ENCODE measurements around the gene CRYL1.

CRYL1 gene

DNA sequence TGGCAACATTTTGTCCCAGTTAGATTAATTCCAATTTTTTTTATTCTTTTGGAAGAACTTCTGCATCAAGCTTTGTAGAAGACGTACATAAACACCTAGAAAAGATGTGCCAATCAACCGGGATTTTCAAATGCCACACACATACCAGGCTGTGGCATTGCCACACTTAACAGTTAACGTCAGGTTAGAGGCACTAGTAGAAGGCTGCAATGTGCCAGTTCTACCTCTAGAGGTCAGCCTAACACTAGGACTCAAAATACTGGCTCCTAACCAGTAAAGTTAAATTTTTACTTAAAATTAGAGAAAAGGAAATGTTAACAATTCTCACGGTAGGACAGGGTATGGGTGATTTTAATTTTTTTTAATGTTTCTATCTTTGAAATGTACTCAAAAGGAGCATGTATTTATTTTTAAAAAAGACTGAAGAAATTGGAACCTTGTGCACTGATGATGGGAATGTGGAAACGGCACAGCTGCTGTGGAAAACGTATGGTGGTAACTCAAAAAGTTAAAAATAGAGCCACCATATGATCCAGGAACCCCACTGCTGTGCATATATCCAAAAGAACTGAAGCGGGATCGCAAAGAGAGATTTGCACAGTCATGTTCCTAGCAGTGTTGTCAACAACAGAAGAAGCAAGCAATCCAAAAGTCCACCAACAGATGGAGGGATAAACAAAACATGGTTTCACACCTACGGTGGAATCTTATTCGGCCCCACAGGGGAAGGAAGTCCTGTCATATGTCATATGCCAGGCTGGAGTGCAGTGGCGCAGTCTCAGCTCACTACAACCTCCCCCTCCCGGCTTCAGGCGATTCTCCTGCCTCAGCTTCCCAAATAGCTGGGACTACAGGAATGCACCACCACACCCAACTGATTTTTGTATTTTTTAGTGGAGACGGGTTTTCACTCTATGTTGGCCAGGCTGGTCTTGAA, 30.3 kb downstream of the CRYL1 start:
- DNase-seq (ENCODE audit: extremely low read depth in 1 of 2, low read depth in 1 of 2), result no peak

DNA sequence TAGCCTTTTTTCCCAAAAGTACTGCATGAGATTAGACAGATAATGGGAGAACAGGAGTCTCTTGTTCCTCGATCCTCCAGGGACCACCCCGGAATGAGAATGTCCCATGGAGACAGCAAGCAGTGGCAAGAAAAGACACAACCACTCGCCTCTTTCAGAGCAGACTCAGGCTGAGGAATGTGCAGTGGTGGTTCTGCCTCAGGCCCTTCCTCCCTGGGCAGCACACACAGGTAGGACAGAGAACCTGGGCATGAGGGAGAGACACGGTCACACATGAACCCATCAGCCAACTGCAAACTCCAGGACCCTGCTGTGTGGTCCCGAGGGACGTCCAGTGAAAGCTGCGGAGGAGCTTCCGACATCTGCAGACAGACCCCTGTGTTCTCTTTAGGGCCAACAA, 31.0 kb downstream of the CRYL1 start:
- DNase-seq (ENCODE audit: extremely low read depth in 1 of 2, low read depth in 1 of 2), result no peak

DNA sequence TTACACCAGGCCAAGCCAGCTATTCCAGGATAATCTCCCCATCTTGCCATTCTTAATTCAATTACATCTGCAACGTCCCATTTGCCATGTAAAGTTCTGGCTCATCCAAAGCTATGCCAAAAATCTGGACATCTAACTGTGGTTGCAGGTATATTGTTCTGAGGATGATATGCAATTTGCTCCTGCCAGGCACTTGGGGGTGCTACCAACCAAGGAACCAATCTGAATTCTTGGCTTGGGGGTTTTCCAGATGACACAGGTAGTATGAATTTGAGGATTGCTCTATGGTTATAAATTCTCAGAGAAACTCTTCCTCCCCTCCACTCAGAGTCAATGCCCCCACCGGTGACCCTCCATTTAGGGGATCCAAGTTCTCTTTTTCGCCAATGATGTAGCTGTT, 33.0 kb downstream of the CRYL1 start:
- peak in 1 of 2 donors; percentile 45 for DNase-seq (ENCODE audit: extremely low read depth in 1 of 2, low read depth in 1 of 2)

DNA sequence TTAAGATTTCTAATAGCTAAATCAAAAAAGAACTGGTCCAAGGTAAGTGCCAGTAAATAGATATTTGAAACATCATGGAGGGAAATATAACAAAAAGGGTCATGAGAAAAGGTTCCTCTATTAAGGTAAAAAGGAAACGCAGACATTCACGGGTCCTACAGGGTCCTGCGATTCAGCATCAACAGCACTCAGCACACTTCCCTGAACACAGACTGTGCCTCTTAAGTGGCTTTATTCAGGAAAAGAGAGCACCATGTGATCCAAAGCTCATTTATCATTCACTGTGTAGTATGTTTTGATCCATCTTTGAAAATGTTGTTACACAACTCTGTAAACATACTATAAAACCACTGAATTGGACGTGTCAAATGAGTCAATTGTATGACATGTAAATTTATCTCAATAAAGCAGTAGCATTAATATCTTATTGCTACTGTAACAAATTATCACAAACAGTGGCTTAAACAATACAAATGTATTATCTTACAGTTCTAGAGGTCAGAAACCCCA, 33.7 kb downstream of the CRYL1 start:
- DNase-seq (ENCODE audit: extremely low read depth in 1 of 2, low read depth in 1 of 2), result no peak

DNA sequence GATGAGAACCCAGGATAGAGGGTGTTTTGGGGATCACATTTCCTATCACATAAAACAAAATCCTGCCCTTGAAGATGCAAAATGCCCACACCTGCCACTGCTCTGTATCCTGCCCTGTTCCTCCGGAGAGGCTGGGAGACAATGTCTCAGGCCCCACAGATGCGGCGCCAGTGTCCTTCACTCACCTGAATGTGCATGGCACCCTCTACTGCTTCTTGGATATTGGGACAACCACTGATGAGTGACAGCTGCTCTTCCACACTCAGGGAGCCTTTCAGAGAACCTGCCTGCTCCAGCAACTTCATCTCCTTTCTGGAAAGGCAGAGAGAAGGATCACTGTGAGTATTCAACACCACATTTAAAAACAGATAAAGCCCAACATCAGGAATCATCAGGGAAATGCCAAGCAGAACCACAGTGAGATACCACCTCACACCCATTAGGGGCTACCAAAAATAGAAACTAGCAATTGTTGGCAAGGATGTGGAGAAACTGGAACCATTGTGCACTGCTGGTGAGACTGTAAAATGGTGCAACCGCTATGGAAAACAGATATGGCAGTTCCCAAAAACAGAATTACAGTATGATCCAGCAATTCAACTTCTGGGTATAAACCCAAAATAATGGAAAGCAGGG, 36.4 kb downstream of the CRYL1 start:
- no peak for DNase-seq (ENCODE audit: extremely low read depth in 1 of 2, low read depth in 1 of 2)

DNA sequence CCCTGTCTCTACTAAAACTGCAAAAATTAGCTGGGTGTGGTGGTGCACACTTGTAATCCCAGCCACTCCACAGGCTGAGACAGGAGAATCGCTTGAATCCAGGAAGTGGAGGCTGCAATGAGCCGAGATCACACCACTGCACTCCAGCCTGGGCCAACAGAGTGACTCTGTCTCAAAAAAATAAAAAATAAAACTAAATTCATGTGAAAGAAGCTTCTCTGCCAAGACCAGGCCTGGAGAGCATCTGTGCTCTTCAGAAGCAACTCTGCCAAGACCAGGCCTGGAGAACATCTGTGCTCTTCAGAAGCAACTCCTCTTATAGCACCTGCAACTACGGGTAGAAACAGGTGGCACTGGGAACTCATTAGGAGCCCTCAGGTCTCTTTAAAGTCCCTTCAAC, 37.7 kb downstream of the CRYL1 start:
- no peak for DNase-seq (ENCODE audit: extremely low read depth in 1 of 2, low read depth in 1 of 2)

DNA sequence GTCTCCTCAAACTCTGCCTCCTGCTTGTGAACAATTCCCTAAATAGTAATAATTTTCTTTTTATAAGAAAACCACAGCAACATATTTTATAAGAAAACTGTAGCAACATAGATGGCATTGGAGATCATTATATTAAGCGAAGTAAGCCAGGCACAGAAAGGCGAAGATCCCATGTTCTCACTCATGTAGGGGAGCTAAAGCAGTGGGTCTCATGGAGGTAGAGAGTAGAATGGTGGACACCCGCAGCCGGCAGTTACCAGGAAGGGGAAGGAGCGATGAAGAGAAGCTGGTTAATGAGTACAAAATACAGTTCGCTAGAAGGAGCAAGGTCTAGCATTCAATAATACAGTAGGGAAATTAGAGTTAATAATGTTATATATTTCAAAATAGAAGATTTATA, 42.9 kb downstream of the CRYL1 start:
- no peak for DNase-seq (ENCODE audit: extremely low read depth in 1 of 2, low read depth in 1 of 2)

DNA sequence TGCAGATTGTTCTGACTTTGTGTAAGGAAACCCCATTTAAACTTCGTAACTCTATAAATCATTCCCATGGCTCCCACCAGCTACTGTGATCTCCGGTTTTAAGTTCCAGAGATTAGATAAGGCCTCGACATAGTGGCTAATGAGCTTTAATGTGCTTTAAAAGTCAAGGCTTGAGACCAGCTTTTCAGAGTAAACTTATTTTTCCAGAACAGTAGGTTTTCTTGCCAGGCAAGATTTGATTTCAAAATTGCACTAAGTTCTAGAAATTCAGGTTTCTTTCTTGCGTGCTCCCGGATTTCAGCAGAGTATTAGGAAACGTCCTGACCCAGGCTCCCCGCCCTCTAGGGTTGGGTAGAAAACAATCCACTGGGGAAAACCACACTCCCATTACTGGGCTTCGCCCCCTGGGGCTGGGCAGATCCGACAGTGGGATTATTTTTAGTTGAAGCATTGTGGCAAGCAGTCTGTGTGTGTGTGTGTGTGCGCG, 43.3 kb downstream of the CRYL1 start:
- no peak for DNase-seq (ENCODE audit: extremely low read depth in 1 of 2, low read depth in 1 of 2)

DNA sequence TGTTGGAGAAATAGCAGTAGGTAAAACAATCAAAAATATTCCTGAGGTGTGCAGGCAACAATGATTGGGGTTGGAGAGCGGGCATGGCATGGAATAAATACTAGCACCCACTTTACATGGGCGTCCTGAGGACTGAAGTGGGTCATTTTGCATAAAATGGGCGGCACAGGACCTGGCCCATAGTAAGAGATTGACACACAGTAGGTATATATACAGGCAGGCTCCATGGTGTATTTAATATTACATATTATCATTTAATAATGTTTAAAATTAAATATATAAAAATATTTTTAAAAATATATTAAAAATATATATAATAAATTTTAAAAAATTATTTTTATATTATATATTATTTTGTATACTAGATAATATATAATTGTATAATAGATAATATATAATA, 48.3 kb downstream of the CRYL1 start:
- DNase-seq (ENCODE audit: extremely low read depth in 1 of 2, low read depth in 1 of 2), result no peak

DNA sequence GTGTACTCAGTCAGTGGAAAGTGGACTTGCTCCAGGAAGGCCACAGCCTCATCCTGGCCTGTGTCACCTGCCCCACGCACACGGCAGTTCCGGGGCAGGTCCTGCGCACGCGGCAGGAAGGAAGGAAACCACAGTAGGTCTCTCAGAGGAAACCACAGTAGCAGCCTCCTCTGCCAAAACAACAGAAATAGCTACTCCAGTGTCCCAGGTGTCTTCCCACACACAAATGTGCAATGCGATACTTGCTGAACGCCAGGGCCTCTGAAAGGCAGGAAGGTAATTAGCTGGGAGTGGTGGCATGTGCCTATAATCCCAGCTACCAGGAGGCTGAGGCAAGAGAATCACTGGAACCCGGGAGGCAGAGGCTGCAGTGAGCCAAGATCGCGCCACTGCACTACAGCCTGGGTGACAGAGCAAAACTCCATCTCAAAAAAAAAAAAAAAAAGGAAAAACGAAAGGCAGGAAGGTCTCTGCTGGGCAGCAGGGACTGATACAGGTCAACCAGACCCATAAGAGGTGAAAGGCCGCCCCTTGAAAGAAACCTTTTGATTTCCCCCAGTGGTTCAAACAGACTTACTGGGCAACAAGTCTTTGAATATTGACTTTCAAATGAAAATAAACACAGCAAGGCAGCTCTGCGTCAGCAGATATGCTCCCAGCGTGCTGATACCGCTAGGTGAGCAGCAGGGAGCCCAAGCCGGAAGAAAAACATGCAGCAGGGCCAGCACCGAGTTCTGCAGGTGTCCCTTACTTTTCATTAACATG, 49.5 kb downstream of the CRYL1 start:
- DNase-seq (ENCODE audit: extremely low read depth in 1 of 2, low read depth in 1 of 2), result peak; percentile 25 to 59

DNA sequence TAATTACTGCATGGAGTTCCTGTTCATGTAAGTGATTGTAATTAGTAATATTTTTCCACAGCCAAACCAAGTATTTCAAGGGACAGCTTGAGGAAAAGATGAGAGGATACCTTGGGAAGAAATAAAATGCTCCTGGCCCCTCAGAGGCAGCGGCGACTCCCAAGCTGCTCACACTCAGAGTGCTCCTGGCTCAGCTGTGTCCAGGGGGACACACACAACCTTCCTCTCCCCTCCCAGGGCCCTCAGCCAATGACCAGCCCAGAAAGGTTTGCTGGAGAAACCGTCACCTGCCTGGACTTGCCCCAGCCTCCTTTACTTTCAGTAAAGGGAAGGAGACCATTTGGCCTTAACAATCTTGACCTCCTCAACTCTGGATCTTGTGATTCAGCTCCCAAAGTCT, 51.1 kb downstream of the CRYL1 start:
- no peak for DNase-seq (ENCODE audit: extremely low read depth in 1 of 2, low read depth in 1 of 2)

DNA sequence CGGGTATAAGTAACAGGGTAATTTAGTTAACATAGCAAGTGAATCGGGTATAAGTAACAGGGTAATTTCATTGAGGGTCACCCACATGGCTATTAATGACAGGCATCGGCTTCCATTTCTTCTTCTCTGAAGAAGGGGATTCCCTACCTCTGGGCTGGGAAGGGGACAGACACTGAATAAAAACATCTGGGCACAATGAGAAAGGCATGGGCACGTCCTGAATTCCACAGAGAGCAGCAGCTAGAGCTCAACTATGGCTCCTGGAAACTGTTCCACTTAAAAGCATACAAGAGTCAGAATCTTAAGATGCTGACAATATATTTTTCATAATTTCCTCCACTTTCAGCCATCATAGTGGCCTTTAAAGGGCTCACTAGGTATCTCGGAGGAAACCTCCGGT, 51.8 kb downstream of the CRYL1 start:
- DNase-seq (ENCODE audit: extremely low read depth in 1 of 2, low read depth in 1 of 2), result no peak

DNA sequence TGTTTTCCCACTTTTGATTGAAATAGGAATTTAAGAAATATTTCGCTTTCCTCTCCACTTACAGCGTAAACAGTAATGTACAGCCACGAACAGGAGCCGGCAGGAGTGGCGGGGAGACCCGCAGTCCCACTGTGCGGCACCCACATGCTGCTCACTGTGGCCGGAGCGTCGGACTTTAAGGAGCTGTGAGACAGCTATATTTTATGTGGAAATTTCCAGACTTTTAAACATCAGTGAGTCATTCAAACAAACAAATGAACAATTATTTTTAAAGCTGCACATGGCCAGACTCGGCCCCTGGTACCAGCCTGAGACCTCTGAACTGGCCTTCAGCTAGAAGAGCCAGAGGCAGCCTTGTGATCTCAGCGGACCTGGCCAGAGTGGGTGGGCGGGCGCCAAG, 52.5 kb downstream of the CRYL1 start:
- no peak for DNase-seq (ENCODE audit: extremely low read depth in 1 of 2, low read depth in 1 of 2)

DNA sequence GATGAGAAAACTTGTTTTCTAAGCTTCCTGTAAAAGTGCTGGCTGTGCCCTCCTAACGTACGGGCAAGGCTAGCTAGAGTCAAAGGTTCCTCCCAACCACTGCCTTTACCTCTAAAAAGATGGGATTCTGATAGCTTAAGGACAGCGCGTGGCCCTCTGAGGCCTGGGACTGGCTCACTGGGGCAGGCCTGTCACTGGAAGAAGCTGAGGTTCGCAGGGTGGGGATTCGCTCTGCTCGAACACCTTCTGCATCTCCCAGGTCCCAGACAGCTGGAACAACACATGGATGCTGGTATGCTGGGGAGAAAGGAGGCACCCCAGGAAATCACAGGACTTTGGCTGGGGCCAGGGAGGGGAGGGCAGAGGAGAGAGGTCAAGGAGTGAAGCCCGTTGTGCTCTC, 53.1 kb downstream of the CRYL1 start:
- DNase-seq (ENCODE audit: extremely low read depth in 1 of 2, low read depth in 1 of 2), result no peak

DNA sequence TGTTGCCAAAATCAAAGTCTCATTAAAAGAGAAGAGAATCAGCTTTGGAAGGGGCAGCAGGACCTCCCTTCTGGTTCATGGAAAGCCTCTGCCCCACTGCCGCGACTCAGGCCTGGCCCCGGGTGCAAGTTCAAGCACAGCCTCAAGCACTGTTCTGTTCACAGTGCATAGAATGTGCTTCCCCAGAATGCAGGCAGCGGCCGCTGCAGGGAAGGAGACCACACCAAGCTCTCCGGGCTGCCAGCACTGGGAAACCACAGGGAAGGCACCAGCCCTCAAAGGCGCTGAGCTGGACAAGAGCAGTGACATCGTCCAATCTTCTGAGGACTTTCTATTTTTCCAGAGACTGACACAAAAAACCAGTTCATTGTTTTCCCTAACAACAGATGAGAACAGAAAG, 55.5 kb downstream of the CRYL1 start:
- no peak for DNase-seq (ENCODE audit: extremely low read depth in 1 of 2, low read depth in 1 of 2)

DNA sequence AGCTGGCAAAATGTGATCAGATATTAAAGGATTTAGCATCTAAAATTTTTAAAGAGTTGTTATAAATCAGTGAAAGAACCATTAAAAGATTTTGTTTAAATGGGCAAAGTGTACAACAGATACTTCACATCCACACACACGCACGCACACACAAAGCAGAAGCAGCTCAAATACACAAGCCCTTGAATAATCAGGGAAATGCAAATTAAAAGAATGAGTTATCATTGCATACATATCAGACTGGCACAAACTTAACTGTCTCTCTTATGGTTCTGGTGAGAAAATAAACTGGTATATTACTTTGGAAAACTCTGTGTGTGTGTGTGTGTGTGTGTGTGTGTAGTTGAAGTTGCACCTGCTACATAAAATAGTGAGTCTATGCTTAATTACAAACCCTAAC, 59.3 kb downstream of the CRYL1 start:
- DNase-seq (ENCODE audit: extremely low read depth in 1 of 2, low read depth in 1 of 2), result no peak

DNA sequence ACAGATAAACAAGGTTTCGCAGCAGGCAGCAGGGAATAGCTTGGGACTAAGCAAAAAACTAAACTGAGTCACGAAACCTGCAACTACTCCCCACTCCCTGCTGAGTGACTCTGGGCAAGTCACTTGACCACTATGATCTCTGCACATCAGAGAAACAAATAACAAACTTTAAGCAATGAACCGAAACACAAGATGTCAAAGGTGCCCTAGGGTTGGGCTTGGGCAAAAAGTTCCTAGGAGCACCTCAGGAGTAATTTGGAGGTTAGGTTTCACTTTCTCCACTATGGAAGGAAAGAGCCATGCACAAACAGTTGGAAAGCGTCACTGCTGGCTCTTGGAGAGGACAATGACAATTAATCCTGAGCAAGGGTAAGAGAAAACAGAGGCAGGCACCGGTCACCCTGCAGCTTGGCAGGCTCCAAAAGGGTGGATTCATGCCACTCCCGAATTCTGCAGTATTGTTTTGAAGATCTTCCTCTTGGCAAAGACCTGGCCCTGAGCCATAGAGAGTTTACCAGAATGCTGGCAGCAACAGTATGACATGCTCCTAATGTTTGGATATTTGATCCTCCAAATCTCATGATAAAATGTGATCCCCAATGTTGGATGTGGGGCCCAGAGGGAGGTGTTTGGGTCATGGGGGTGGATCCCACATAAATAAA, 60.3 kb downstream of the CRYL1 start:
- no peak for DNase-seq (ENCODE audit: extremely low read depth in 1 of 2, low read depth in 1 of 2)

DNA sequence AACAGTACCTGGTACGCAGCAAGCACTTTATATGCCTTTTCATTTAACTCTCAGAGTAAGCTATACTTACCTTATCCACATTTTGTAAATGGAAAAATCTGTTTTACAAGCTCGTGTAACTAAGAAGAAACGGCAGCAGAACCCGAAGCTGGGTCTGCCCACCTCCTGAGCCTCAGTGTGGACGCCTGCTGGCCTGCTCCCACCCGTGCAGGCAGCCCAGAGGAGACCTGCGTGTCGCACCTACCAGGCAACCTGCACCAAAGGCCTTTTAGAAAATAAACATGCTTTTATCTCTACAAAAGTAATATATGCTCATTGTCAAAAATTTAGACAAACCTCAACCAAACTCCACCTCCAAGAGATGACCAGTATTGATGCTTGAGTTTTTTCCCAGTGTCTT, 62.7 kb downstream of the CRYL1 start:
- DNase-seq (ENCODE audit: extremely low read depth in 1 of 2, low read depth in 1 of 2), result no peak

DNA sequence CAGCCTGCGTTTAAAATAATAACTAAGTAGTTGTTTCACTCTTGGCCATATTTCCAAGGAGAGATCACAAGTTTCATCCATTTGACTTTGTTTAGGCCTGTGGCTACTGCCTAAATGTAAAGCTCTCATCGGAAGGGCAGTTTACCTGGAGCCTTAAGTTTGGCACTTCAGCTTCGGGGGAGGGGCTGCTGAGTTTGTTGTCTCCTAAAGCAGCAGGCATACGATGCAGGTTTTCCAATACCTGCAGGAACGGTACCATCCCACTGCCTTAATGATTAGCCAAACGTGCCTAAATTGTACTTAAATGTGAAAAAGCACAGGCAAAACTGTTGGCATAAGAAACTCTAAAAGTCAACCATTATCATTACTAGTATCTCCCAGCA, 63.1 kb downstream of the CRYL1 start:
- DNase-seq (ENCODE audit: extremely low read depth in 1 of 2, low read depth in 1 of 2), result no peak

DNA sequence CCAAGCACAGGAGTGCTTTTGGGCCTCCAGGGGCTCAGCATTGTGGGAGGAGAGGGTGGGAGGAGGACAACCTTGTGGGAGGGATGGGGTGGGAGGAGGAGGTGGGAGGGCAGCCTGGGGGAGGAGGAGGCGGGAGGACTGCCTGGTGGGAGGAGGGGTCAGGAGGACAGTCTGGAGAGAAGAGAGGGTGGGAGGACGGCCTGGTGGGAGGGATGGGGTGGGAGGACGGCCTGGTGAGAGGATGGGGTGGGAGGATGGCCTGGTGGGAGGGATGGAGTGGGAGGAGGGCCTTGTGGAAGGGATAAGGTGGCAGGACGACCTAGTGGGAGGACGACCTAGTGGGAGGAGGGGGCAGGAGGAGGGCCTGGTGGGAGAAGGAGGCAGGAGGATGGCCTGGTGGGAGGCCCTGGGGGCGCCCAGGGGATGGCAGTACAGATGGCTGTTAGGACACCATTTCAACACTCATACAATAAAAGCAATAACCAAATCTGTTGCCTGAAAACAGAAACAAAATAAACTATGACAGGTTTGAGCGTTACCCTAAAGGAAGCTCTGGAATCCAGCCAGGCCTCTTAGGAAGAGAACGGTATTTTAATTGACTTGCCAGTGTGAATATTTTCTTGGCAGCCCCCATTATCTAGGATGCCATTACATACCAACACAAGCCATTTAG, 63.7 kb downstream of the CRYL1 start:
- DNase-seq (ENCODE audit: extremely low read depth in 1 of 2, low read depth in 1 of 2), result no peak
